Measurements from ENCODE around the gene PRMT7.

Gene PRMT7, protein sequence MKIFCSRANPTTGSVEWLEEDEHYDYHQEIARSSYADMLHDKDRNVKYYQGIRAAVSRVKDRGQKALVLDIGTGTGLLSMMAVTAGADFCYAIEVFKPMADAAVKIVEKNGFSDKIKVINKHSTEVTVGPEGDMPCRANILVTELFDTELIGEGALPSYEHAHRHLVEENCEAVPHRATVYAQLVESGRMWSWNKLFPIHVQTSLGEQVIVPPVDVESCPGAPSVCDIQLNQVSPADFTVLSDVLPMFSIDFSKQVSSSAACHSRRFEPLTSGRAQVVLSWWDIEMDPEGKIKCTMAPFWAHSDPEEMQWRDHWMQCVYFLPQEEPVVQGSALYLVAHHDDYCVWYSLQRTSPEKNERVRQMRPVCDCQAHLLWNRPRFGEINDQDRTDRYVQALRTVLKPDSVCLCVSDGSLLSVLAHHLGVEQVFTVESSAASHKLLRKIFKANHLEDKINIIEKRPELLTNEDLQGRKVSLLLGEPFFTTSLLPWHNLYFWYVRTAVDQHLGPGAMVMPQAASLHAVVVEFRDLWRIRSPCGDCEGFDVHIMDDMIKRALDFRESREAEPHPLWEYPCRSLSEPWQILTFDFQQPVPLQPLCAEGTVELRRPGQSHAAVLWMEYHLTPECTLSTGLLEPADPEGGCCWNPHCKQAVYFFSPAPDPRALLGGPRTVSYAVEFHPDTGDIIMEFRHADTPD

DNA sequence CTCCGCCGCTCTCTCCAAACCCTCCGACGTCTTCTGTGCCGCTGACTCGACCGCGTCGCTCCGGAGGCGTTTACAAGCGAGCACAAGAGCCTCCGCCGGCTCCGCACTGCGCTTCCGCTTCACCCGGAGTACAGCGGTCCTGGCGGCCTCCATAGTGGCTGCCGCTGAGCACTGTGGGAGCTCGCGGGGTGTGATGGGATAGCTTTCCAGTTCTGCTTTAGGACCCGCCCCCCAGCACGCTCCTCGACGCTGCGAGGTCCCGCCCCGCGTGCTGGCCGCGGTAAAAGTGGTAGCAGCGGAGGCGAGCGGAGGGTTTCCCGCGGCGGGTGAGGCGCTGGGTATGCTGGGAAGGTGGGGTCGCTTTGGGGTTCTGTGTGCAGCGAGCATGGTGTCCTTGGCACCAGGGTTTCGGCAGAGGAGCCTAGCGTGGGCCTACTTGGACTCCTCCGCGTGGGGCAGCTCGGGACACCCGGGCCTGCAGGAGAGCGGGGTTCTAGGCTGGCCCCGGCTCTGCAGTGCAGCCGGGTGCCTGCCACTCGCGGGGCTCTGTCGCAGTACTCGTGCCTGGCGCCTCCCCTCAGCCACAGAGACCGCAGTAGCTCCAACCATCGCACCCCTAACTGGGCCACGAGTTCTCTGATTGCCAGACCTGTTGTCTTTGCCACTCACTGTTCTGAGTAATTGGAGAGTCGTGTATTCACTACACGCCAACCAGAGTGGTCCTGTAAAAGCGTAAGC is at the start of gene PRMT7, which contains the start of gene SLC7A6OS:
TSS of gene PRMT7 (plus strand) at position 246 of the 738 bp plus-strand sequence. CDS start 4,961 bp downstream, outside the sequence.
TSS of gene SLC7A6OS (minus strand) at position 173 of the 738 bp plus-strand sequence. CDS start at position 153, 20 bp downstream.
- DNase-seq: peak; percentile 91 to 93

DNA sequence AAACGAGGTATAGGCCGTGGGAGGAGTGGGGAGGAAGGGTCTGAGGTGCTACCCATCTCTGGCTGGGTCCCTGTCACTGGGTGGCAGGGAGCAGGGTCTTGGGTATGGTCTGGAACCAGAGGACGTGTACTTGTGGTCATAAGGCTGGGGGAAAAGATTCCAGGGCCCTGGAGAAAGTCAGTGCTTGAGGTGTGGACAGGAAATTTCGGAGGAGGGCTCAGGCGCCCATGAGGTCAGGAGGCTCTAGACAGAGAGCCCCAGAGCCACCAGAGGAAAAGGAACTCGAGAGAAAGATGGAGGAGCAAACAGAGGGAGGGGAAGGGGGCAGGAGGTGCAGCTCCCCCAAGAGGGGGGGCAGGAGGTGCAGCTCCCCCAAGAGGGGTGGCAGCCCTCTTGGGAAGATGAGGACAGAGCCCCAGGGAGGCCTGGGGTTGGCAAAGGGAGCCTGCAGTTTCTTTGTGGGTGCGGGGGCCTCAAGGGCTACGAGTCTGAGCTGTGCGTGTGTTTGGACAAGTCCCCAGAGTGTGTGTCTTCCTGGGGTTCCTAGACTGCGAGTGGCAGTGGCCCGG is 47.2 kb upstream of the PRMT7 start:
- DNase-seq: no peak

DNA sequence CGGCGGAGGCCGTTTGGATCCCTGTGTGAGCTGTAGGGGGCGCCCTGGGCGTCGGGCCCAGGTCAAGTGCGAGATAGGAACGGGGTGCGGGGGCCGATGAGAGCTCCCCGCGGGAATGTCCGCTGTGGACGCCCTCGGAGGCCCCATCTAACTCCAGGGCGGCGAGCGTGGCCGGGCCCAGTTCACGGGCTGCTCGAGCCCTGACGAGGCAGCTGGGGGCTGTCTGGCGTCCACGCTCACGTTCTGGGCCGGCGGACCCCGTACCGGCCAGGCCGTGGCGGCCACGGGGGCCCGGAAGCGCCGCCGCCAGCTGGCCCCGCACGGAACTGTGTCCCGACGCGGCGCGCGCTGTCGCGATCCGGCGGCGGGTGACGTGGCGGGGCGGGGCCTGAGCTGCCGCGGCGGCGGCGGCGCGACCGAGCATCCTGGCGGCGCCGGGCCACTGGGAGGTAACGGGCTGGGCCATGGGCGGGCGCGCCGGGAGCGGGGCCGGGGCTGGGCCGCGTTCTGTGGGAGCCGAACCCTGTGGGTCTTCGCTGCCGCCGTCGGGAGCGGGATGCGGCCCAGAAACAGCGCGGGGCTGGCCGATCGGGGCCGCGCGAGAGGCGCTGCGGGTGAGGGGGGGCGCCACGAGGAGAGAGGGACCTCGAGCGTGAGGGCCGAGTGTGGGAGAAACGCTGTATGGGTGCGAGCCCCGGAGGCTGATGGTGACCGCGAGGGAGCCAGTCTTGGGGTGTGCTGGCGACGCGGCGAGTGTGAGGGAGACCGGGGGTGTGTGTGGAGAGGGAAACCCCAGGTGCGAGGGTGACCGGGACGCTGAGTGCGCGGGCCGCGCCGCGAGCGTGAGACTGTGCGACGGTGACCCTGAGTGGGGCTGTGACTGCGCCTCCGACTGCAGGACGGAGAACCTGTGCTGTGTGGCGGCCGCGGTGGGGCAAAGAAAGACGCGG is 46.4 kb upstream of the PRMT7 start, which contains the start of gene SLC7A6:
TSS of gene SLC7A6 (plus strand) at position 399 of the 950 bp plus-strand sequence. CDS start 10,201 bp downstream, outside the sequence.
- DNase-seq: peak; percentile 79 to 85

DNA sequence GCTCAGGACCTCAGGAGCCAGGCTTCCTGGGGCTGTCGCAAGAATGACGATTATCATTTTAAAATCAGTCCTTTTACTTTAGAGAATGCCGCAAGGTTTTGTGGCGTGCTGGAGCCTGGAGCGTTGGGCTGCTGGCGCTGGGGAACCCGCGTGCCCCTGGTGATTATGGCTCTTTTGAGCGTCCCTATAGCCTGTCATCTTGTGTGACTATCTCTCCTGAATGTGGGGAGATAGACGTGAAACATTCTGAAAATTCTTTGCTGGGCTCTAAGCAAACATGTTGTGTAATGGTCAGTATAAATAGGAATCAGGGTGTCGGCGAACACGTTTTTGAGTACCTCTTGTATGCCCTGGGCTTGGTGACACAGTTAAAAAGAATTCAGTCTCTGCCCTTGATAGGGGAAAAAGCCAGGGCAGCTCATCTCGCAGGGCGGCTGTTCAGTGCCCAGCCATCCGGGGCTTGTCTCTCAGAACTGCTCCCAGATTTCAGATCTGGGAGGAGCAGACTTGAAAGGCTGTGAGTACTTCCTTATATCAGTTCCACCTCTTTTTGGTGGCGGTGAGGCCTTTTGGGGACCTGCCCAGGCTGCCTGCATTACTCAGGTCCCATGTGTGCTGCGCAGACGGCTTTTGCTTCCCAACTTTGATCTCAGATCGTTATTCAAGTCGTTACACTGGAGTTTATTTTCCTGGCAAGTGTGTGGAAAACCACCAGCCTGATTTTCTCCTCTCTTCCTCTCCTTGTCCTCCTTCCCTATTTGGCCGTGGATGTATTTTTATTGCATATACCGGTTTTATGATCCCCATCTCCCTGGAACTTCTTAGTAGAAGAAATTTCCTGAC is 45.5 kb upstream of the PRMT7 start:
- peak; percentile 30 to 51 for DNase-seq

DNA sequence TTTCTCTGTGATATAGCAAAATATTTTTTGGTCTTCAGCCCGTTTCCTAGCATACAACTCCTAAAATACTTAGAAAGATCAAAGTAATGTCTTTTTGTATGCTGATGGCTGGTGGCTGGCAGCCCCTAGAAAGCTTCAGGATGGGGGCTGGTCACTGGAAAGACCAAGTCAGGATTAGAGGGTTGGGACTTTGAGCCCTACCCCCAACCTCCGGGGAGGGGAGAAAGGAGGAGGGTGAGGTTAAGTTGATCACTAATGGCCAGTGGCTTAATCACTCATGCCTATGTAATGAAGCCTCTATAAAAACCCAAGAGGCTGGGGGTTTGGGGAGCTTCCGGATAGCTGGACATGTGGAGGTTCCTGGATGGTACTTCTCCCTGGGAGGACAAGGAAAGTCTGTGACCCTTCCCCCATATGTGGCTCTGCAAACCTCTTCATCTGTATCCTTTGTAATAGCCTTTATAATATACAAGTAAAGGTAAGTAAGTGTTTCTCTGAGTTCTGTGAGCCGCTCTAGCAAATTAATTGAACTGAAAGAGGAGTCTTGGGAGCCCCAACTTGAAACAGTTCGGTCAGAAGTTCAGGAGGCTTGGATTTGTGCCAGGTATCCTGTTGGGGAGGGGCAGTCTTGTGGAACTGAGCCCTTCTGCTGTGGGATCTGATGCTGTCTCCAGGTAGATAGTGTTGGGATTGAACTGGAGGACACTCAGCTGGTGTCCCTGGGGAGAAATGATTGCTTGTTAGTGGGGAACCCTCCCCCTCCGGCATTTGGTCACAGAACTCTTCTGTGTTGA is 43.0 kb upstream of the PRMT7 start:
- DNase-seq: no peak

DNA sequence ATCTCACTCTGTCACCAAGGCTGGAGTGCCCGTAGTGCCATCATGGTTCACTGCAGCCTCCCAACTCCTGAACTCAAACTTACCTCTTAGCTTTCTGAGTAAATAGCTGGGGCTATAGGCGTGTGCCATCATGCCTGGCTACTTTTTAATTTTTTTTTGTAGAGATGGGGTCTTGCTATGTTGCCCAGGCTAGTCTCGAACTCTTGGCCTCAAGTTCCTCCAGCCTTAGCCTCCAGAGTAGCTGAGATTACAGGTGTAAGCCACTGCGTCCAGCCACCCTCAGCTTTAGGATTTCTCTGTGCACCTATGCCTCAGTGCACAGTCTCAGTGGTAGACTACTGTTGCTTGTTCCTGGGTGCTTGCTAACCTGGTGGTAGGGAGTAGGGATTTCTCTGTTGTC is 41.0 kb upstream of the PRMT7 start:
- DNase-seq: no peak

DNA sequence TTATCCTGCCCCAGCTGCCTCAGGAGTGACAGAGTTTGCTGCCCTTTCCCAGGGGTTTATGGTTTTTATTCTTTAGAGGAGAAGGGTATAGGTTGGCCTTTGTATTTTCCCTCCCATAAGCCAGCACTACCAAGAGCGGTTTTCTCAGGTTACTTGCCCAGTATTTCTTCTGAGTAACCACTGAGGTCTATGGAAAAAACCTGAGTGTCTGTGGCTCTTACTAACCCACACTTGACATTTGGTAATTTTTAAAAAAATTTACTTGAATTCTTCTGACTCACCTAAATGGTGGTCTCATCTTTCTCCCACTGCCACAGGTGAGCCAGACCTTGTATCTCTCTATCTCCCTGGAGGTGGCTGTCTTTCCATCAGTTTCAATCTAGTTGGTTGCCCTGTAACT is 40.5 kb upstream of the PRMT7 start:
- DNase-seq: no peak

DNA sequence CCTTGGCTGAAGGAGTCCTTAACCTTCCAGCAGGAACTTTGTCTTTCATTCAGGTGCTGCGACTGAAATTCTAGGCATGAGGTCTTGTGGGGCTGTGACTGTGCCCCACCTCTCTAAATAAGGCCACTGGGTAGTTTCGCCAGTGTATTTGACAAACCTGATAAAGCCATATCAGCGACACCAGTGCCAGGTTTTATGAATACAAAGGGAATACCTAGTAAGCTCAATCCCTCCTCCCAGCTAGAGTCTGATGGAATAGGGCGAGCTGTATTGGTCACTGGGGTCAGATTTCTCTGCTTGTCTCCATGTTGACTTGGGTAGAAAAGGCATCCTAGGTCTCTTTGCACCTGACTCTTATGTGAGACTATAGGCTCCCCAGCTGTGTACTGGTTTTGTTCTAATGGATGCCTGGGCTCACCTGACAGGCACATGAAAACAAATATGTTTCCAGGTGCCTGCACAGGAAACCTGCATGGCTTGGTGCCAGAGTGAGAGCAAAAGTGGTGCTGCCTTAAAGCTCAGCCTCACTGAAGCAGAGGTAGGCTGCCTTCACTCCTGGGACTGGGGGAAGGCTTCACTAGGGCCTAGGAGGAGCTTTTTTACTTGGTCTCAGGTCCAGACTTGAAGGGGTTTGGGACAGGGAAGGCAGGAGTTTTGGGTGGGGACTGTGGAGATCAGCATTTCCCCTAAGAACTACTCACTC is 38.2 kb upstream of the PRMT7 start:
- peak; percentile 33 to 61 for DNase-seq

DNA sequence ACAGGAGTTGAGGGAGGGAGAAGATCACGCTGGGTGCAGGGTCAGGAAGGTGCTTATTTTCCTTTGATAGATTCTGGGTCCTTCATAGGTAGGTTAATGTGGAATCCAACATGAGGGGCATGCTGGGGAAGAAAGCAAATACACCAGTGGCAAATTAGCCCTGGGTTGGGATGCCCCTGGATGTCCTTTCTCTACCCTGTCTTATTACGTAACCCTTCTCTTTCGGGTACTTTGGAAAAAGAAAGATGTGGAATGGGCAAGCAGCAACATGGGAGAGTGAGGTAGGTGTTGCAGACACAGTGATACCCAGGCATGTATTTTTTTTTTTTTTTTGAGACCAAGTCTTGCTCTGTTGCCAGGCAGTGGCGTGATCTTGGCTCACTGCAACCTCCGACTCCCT is 37.4 kb upstream of the PRMT7 start:
- no peak for DNase-seq

DNA sequence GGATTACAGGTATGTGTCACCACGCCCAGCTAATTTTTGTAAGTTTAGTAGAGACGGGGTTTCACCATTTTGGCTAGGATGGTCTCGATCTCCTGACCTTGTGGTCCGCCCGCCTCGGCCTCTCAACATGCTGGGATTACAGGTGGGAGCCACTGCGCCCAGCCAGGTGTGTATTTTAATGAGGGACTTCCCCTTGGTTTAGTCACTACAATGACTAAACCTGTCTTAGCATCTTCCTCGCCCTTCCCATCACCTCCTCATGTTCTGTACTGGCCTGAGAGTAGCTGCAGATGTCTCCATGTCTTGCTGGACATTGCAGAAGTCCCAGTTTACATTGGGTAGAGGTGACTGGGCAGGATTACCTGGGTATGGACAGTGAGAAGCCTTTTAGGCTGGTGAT is 36.9 kb upstream of the PRMT7 start:
- no peak for DNase-seq

DNA sequence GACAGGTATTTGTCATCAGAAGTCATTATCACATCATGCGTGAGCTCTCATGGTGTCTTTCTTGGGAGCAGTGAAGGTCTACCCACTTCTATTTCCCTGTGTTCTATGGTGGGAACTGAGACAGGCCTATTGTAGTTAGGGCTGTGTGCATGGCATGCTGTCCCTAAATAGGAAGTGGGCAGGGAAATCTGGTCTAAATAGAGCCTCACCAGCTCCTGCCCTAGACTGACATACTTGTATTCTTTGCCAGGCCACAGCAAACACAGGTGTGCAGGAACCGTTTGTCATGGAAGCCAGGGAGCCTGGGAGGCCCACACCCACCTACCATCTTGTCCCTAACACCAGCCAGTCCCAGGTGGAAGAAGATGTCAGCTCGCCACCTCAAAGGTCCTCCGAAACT is 36.4 kb upstream of the PRMT7 start:
- no peak for DNase-seq

DNA sequence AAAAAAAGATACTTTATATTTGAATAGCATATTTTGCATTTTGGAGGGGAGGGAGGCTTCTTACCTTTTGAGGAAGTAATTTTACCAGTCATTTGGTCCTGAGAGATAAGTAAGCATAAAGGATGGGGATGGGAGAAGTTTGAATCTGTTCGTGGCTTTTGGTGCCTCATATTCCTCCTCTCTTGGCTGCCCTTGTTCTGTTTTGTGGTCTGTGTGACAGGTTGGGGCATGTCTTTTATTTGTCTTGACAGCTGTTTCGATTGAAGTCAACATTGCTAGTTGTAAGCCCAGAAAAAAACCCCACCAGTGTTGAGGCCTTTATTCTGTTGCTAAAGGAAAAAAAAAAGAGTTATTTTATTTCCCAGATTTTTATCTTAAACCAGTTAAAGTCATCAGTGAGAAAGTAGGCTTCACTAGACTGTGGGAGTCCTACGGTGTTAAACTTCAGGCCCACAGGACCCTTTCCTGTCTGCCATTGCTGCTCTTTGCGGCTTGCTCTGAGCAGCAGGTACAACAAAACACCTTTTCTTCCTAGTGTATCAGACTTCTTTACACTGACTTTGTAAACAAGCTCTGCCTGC is 35.1 kb upstream of the PRMT7 start:
- DNase-seq: peak; percentile 36 to 60

DNA sequence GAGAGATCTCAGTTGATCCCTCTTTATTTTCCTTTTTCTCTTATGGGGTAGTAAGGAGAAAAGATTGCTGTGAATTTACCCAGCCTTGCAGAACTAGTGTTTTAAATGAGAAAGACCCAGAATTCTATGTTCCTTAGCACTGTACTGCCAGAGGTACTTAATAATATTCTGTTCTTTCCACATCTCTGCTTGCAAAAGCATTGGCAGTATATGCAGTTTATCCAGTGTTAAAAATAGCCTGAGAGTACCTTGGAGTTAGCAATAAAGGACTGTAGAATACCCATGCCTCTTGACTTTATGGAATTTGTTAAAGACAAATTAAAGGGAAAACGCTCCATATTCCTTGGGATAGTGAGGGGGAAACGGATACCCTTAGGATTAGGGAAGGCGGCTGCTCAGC is 34.6 kb upstream of the PRMT7 start:
- DNase-seq: no peak

DNA sequence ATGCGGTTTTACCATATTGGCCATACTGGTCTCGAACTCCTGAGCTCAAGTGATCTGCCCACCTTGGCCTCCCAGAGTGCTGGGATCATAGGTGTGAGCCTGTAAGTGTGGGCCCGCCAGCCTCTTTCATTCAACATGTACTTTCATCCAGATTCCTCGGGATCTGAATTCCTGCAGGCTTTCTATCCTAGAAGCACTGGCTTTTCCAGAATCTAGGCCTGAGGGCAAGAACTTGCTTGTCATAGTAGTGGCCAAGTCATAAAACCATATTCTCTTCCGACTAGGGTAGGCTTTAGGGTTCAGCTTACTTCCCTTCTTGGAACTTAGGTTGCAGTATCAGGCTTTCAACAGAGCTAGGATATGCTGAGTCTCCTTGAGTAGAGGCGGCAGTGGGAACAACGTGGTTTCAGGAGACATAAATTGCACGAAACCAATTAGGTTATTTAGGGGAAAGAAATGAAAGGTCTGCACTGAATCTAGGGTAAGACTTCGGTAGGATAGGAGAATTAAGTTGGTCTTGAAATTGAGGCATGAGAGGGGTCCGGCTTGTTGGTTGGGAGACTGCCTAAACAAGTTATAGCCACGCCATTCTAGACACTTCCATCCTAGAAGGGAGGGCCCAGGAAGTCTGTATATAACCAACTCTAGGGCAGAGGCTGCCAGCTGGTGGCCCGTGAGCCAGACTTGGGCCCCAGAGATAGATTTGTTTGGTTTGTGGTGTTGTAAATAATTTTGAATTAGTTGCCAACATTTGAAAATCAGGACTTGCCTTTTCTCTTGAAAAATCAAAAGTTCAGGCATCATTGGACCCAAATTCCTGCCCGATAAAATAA is 30.9 kb upstream of the PRMT7 start:
- no peak for DNase-seq

DNA sequence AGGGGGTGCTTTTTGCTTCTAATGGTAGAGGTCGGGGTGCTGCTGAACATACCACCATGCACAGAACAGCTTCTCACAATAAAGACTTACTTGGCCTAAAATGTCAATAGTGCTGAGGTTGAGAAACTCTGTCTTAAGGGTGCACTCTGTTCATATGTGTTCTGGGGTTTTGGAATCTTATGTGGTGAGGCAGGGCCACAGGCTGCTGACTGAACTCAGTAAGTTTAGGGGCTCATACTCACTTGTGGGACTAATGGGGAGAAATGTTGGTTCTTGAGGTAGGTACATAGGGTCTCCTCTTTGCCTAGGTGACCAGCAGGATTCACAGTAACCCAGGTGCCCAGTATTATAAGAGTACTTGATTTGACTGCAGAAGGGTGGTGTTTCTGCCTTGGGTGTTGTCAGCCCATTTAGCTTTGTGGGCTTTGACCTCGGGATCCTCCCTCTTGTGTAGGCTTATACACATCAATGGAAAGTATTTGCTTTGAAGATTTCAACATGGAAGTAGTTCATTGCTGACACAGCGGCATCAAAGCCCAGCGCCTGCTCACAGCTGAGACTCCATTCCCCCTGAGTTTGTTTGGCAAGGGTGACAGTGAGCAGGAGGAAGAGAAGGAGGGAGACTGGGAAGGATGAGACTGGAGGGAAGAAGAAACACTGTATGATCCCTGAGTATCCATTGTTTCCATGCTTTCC is 29.3 kb upstream of the PRMT7 start:
- peak in 1 of 2 donors; percentile 40 for DNase-seq

DNA sequence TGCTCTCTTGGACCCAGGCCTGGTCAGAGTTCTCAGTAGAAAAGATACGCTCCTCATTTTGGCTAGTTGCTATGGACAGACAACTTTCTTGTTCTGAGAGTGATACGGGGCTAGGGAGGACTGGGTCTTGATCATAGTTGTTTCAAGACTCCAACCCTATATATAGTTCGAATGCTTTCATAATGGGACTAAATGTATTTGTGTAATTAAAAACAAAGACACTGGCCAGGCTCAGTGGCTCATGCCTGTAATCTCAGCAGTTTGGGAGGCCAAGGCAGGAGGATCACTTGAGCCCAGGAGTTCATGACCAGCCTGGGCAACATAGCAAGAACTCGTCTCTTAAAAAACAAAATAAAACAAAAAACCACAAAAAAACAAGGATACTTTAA is 28.8 kb upstream of the PRMT7 start:
- no peak for DNase-seq

DNA sequence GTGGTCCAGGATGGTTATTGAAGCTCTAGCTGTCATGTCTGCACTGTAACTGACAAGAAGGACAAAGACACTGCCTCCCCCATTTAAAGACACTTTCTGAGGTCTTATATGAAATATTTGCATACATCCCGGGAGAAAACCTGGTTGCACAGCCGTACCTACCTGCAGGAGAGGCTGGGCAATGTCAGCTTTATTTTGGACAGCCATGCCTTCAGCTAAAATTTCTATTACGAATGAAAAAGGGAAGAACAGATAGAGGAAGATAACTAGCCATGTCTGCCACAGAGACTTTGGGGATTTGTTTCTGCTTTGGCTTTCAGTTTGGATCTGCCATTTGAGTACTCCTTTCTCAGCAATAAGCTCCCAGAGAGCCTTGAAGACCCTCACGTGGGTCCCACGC is 27.5 kb upstream of the PRMT7 start:
- DNase-seq: no peak
